Activated CD4-positive, alpha-beta T cell treated with anti-CD3 and anti-CD28 coated beads for 4 hours (primary cell): ENCODE data around the gene ARHGAP6.
A peak's percentile ranks its signal among the peaks of the same experiment; 100 is the strongest.
"Not testable (repeated sequence)": the region's sequence is repeated elsewhere in the genome, so short reads cannot be mapped to it uniquely, and the experiment has no call there.

Experiments used
- DNase-seq, 2 donors: peaks; one replicate each; pipeline ENCODE4 v3.0.0-alpha.2; 2020

The ARHGAP6 gene

GRCh38 chrX:11135564-11136185, 530.0 kb downstream of the ARHGAP6 start:
- DNase-seq: no peak

- no peak for DNase-seq
Measured at GRCh38 chrX:11131146-11131545, 534.6 kb downstream of the ARHGAP6 start.

GRCh38 chrX:11130136-11130535, 535.6 kb downstream of the ARHGAP6 start:
- DNase-seq: no peak

- DNase-seq: no peak
Measured at GRCh38 chrX:11129534-11130105, 536.1 kb downstream of the ARHGAP6 start.

- DNase-seq: no peak
Measured at GRCh38 chrX:11125060-11125459, 540.7 kb downstream of the ARHGAP6 start.

GRCh38 chrX:11124112-11124511, 541.6 kb downstream of the ARHGAP6 start:
- no peak for DNase-seq

- DNase-seq: not testable (repeated sequence)
Measured at GRCh38 chrX:11123087-11123486, 542.6 kb downstream of the ARHGAP6 start.

- DNase-seq: no peak
Measured at GRCh38 chrX:11119313-11119943, 546.3 kb downstream of the ARHGAP6 start.

GRCh38 chrX:11117745-11118144, 548.0 kb downstream of the ARHGAP6 start:
- DNase-seq: no peak

- DNase-seq: no peak
Measured at GRCh38 chrX:11113731-11114130, 552.0 kb downstream of the ARHGAP6 start.

- no peak for DNase-seq
Measured at GRCh38 chrX:11111947-11112346, 553.8 kb downstream of the ARHGAP6 start.

GRCh38 chrX:11111037-11111851, 554.5 kb downstream of the ARHGAP6 start, which contains the start of gene HCCS:
Gene HCCS (plus strand): TSS chrX:11111332. CDS start chrX:11112061, 729 bp downstream.
- peak; percentile 77 to 79 for DNase-seq

GRCh38 chrX:11109968-11110367, 555.8 kb downstream of the ARHGAP6 start:
- DNase-seq: no peak

- DNase-seq: no peak
Measured at GRCh38 chrX:11108253-11108941, 557.3 kb downstream of the ARHGAP6 start.

- DNase-seq: no peak
Measured at GRCh38 chrX:11105080-11105479, 560.6 kb downstream of the ARHGAP6 start.

GRCh38 chrX:11103751-11104150, 562.0 kb downstream of the ARHGAP6 start:
- no peak for DNase-seq

- DNase-seq: no peak
Measured at GRCh38 chrX:11103006-11103405, 562.7 kb downstream of the ARHGAP6 start.

GRCh38 chrX:11100281-11101035, 565.3 kb downstream of the ARHGAP6 start:
- DNase-seq: no peak

- no peak for DNase-seq
Measured at GRCh38 chrX:11099465-11099864, 566.3 kb downstream of the ARHGAP6 start.

GRCh38 chrX:11097933-11098332, 567.8 kb downstream of the ARHGAP6 start:
- no peak for DNase-seq

- DNase-seq: no peak
Measured at GRCh38 chrX:11089802-11090201, 575.9 kb downstream of the ARHGAP6 start.
